ENCODE results near the gene RGS3. TPM values are rescaled to one million over a fixed set of nuclear protein-coding genes. Genes with fewer than 3 reads are reported as not detected.

The RGS3 gene
- total and polyA plus RNA-seq, 2 experiments from 2014 or later, result 44.5 to 48.6 TPM

DNA sequence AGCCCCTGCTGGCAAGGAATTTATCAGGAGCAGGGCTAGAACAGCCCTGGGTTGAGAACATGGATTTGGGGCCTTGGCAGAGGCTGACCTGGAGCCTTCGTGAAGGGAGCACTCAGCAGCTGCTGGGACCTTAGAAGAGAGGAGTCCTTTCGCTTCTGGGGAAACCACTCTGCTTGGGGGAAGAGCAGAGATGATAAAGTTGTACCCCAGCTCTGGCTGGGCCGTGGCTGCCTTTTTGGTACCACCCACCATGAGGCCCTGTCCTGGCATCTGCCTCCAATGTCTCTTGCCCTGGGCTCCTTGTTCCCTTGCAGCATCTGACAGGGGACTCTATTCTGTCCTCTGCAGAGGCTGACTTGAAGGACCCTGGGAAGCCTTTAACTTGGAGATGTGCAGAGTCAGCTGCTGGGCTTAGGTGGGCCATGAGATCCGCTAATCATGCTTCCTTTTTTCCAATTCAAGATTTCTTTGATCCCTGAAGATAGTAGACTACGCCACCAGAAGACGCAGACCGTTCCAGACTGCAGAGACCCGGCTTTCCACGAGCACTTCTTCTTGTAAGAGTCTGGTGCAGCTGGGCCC lies 20.2 kb downstream of the RGS3 start:
- Histone ChIP-seq H3F3A (ENCODE audit: insufficient read depth) (peaks cover 12% of the 10 kb centered on the region), H3K4me2 (ENCODE audit: unreplicated experiment) (no peak overlapping the region), H3K9ac (no peak overlapping the region), H3K4me1 (ENCODE audit: insufficient read depth) (peaks cover 14% of the 10 kb centered on the region), H3K9me2 (ENCODE audit: insufficient read depth) (no peaks in the 10 kb centered on the region), H4K20me1 (ENCODE audit: insufficient read depth) (no peaks in the 10 kb centered on the region), H2AFZ (no peak overlapping the region), H3K9me3 (ENCODE audit: low read depth) (no peaks in the 10 kb centered on the region), H3K27ac (no peak overlapping the region), H3K79me2 (ENCODE audit: insufficient read depth) (no peaks in the 10 kb centered on the region), H3K4me3 (no peak overlapping the region), H3K36me3 (ENCODE audit: low read depth) (no peaks in the 10 kb centered on the region), H3K27me3 (replicated peaks; ENCODE audit: insufficient read depth) (no peaks in the 10 kb centered on the region)
- DNase-seq, result no peak
- TF ChIP-seq EZH2phosphoT487 (IDR thresholded peaks at IDR 0.05; ENCODE audit: insufficient read depth, low read depth) (no peak), EZH2 (IDR thresholded peaks at IDR 0.05; ENCODE audit: insufficient read depth, poor library complexity, severe bottlenecking) (no peak)
- WGBS, 2 experiments (ENCODE audit: low coverage in 1 of 2, low lambda C conversion rate in 2 of 2, missing lambda C conversion rate in 2 of 2), result 88 to 93% methylated on average over 9 of the region's 9 CpGs
- in situ Hi-C loops (cut with MboI), result no loop called here

DNA sequence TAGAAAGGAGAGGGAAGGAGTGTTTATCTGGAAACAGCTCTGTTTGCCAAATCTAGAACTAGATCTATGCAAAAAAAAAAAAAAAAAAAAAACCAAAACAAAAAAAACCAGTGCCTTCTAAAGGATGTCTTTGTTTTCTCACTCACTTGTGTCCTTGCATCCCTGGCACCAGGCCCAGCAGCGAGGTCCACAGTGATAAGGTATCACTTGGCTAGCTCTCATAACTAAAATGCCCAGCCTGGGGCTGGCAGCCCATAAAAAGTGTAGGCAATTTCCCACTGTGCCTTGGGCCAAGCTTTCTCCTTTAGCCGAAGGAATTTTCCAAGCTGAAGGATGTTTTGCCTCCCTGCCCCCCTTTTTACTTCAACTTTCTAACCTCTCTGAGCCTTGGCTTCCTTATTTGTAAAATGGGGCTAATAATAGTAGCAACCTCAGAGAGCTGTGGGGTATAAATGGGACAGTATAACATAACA lies 20.8 kb downstream of the RGS3 start:
- Histone ChIP-seq H2AFZ (no peak overlapping the region), H3K4me2 (ENCODE audit: unreplicated experiment) (no peak overlapping the region), H3K4me1 (ENCODE audit: insufficient read depth) (peaks cover 14% of the 10 kb centered on the region), H4K20me1 (ENCODE audit: insufficient read depth) (no peaks in the 10 kb centered on the region), H3K9ac (no peak overlapping the region), H3K9me3 (ENCODE audit: low read depth) (no peaks in the 10 kb centered on the region), H3K4me3 (no peak overlapping the region), H3K27ac (no peak overlapping the region), H3K27me3 (replicated peaks; ENCODE audit: insufficient read depth) (no peaks in the 10 kb centered on the region), H3K79me2 (ENCODE audit: insufficient read depth) (no peaks in the 10 kb centered on the region), H3F3A (ENCODE audit: insufficient read depth) (peaks cover 12% of the 10 kb centered on the region), H3K9me2 (ENCODE audit: insufficient read depth) (no peaks in the 10 kb centered on the region), H3K36me3 (ENCODE audit: low read depth) (no peaks in the 10 kb centered on the region)
- in situ Hi-C loops (cut with MboI), result no loop called here
- no peak for DNase-seq
- WGBS, 2 experiments (ENCODE audit: low coverage in 1 of 2, low lambda C conversion rate in 2 of 2, missing lambda C conversion rate in 2 of 2), result 81 to 85% methylated on average over 2 of the region's 2 CpGs
- TF ChIP-seq EZH2 (IDR thresholded peaks at IDR 0.05; ENCODE audit: insufficient read depth, poor library complexity, severe bottlenecking) (no peak), EZH2phosphoT487 (IDR thresholded peaks at IDR 0.05; ENCODE audit: insufficient read depth, low read depth) (no peak)

DNA sequence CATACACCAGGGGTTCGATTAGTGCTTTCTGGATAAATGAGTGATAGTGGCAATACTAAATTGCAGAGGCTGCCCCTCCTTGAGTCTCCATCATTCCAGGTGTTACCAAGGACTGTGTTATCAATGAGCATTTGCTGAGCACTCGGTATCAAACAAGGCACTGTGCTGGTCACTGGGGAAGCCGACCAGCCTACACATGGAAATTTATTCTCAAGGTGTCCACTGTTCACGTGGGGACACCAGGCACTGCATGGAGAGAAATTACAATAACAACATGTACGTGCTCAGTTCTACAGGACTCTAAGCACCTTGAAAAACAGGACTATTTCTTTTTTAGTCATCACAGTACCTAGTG lies 22.2 kb downstream of the RGS3 start:
- Histone ChIP-seq H3K27me3 (replicated peaks; ENCODE audit: insufficient read depth) (no peaks in the 10 kb centered on the region), H3F3A (ENCODE audit: insufficient read depth) (peaks cover 12% of the 10 kb centered on the region), H3K4me1 (ENCODE audit: insufficient read depth) (peaks cover 14% of the 10 kb centered on the region), H4K20me1 (ENCODE audit: insufficient read depth) (no peaks in the 10 kb centered on the region), H3K4me2 (ENCODE audit: unreplicated experiment) (no peak overlapping the region), H3K36me3 (ENCODE audit: low read depth) (no peaks in the 10 kb centered on the region), H3K9ac (no peak overlapping the region), H3K79me2 (ENCODE audit: insufficient read depth) (no peaks in the 10 kb centered on the region), H3K9me3 (ENCODE audit: low read depth) (no peaks in the 10 kb centered on the region), H2AFZ (no peak overlapping the region), H3K9me2 (ENCODE audit: insufficient read depth) (no peaks in the 10 kb centered on the region), H3K27ac (no peak overlapping the region), H3K4me3 (no peak overlapping the region)
- 56 to 64% methylated on average over 5 of the region's 5 CpGs for WGBS, 2 experiments (ENCODE audit: low coverage in 1 of 2, low lambda C conversion rate in 2 of 2, missing lambda C conversion rate in 2 of 2)
- TF ChIP-seq EZH2 (IDR thresholded peaks at IDR 0.05; ENCODE audit: insufficient read depth, poor library complexity, severe bottlenecking) (no peak), EZH2phosphoT487 (IDR thresholded peaks at IDR 0.05; ENCODE audit: insufficient read depth, low read depth) (no peak)
- in situ Hi-C loops (cut with MboI), result no loop called here
- DNase-seq, result no peak

DNA sequence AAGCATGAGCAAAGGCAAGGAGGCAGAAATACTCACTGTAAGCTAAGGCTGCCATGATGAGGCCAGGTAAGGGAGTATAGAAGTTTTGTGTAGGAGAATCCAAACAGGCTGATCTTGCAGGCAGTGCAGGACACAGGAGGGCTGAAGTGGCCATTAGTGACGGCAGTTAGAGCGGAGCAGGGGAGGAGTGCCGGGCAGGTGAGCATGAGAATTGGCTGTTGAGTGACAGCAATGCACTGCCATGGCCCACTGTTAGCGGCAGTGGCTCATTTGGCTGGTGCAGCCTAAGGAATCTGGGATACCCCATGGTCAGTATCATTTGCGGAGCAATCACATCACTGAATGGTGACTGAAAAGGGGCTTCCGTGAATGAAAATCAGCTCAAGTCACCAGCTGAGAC lies 22.8 kb downstream of the RGS3 start:
- no peaks in the 10 kb centered on the region for H4K20me1 ChIP-seq (ENCODE audit: insufficient read depth)
- H3K36me3 ChIP-seq (ENCODE audit: low read depth), result no peaks in the 10 kb centered on the region
- H3K4me2 ChIP-seq (ENCODE audit: unreplicated experiment), result no peak overlapping the region
- 94 to 96% methylated on average over 6 of the region's 6 CpGs for WGBS, 2 experiments (ENCODE audit: low coverage in 1 of 2, low lambda C conversion rate in 2 of 2, missing lambda C conversion rate in 2 of 2)
- H2AFZ ChIP-seq, result no peak overlapping the region
- peaks cover 14% of the 10 kb centered on the region for H3K4me1 ChIP-seq (ENCODE audit: insufficient read depth)
- H3K9me3 ChIP-seq (ENCODE audit: low read depth), result no peaks in the 10 kb centered on the region
- no peak overlapping the region for H3K27ac ChIP-seq
- H3K9ac ChIP-seq, result no peak overlapping the region
- H3K79me2 ChIP-seq (ENCODE audit: insufficient read depth), result no peaks in the 10 kb centered on the region
- H3K4me3 ChIP-seq, result no peak overlapping the region
- DNase-seq, result no peak
- in situ Hi-C loops (cut with MboI), result no loop called here
- no peaks in the 10 kb centered on the region for H3K9me2 ChIP-seq (ENCODE audit: insufficient read depth)
- H3F3A ChIP-seq (ENCODE audit: insufficient read depth), result peaks cover 12% of the 10 kb centered on the region
- TF ChIP-seq EZH2 (IDR thresholded peaks at IDR 0.05; ENCODE audit: insufficient read depth, poor library complexity, severe bottlenecking) (no peak), EZH2phosphoT487 (IDR thresholded peaks at IDR 0.05; ENCODE audit: insufficient read depth, low read depth) (no peak)
- H3K27me3 ChIP-seq (replicated peaks; ENCODE audit: insufficient read depth), result no peaks in the 10 kb centered on the region

DNA sequence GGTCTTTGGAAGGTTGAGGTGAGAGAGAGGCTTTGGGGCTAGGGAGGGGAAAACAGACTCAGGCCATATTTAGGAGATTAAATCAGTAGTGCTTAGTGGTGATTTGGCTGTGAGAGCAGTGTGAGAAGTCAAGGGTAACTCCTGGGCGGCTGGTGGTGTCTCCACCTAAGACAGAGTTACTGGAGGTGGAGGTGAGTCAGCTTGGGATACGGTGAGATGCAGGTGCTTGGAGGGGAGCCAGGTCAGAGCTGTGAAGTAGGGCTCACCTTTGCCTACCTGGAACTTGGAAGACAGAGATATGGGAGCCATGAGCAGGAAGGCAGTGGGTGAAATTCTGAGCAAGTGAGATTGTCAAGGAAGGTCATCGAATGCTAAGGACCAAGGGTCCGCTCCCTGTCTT lies 24.5 kb downstream of the RGS3 start:
- Histone ChIP-seq H3K36me3 (ENCODE audit: low read depth) (no peaks in the 10 kb centered on the region), H3K4me2 (ENCODE audit: unreplicated experiment) (no peak overlapping the region), H3K4me3 (no peak overlapping the region), H3K27ac (no peak overlapping the region), H3K9ac (no peak overlapping the region), H3K9me3 (ENCODE audit: low read depth) (no peaks in the 10 kb centered on the region), H3F3A (ENCODE audit: insufficient read depth) (peaks cover 21% of the 10 kb centered on the region), H3K9me2 (ENCODE audit: insufficient read depth) (no peaks in the 10 kb centered on the region), H4K20me1 (ENCODE audit: insufficient read depth) (no peaks in the 10 kb centered on the region), H3K4me1 (ENCODE audit: insufficient read depth) (peaks cover 22% of the 10 kb centered on the region), H3K27me3 (replicated peaks; ENCODE audit: insufficient read depth) (no peaks in the 10 kb centered on the region), H3K79me2 (ENCODE audit: insufficient read depth) (no peaks in the 10 kb centered on the region), H2AFZ (no peak overlapping the region)
- WGBS, 2 experiments (ENCODE audit: low coverage in 1 of 2, low lambda C conversion rate in 2 of 2, missing lambda C conversion rate in 2 of 2), result 96 to 99% methylated on average over 4 of the region's 4 CpGs
- DNase-seq, result no peak
- in situ Hi-C loops (cut with MboI), result no loop called here
- TF ChIP-seq EZH2phosphoT487 (IDR thresholded peaks at IDR 0.05; ENCODE audit: insufficient read depth, low read depth) (no peak), EZH2 (IDR thresholded peaks at IDR 0.05; ENCODE audit: insufficient read depth, poor library complexity, severe bottlenecking) (no peak)

Data from GM23248 (cell line).